ENCODE data around the gene SERINC2.

- no peak for TF ChIP-seq EP300 (IDR thresholded peaks at IDR 0.05)
- TF ChIP-seq POLR2A (IDR thresholded peaks at IDR 0.05): no peak
- TF ChIP-seq CTCF (IDR thresholded peaks at IDR 0.05): no peak
- TF ChIP-seq POLR2AphosphoS5 (IDR thresholded peaks at IDR 0.05): no peak
These were observed 28.5 kb downstream of the SERINC2 start for GRCh38 chr1:31441558-31441957.

Measured in sigmoid colon (tissue), 4 donors.